ENCODE data around the gene TLE5.

DNA sequence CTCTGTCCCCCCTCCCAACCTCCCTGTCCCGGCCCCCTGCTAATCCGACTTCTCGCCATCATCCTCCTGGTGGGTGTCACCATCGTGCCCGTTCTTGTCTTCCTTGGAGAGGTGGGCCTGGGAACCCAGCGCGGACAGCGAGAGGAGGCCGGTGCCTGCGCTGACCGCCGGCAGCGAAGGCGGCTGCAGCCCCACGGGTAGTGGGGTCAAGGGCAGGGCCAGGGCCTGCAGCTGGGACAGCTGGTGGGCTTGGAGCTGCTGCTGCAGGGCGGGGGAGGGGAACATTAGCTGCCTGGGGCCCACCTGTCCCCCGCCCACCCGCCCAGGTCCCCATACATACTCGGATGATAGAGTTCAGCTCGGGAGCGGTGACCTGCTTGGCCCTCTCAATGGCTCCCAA is 8.5 kb downstream of the TLE5 start:
- no peak for TF ChIP-seq EZH2 (IDR thresholded peaks at IDR 0.05; ENCODE audit: borderline replicate concordance)
- TF ChIP-seq, protein P1, sequence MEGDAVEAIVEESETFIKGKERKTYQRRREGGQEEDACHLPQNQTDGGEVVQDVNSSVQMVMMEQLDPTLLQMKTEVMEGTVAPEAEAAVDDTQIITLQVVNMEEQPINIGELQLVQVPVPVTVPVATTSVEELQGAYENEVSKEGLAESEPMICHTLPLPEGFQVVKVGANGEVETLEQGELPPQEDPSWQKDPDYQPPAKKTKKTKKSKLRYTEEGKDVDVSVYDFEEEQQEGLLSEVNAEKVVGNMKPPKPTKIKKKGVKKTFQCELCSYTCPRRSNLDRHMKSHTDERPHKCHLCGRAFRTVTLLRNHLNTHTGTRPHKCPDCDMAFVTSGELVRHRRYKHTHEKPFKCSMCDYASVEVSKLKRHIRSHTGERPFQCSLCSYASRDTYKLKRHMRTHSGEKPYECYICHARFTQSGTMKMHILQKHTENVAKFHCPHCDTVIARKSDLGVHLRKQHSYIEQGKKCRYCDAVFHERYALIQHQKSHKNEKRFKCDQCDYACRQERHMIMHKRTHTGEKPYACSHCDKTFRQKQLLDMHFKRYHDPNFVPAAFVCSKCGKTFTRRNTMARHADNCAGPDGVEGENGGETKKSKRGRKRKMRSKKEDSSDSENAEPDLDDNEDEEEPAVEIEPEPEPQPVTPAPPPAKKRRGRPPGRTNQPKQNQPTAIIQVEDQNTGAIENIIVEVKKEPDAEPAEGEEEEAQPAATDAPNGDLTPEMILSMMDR (IDR thresholded peaks at IDR 0.05; ENCODE audit: poor library complexity) = no peak

All from hepatocyte (in vitro differentiated cells).